Ectodermal cell (in vitro differentiated cells): ENCODE data around the gene FAM174C.

ENCODE experiments used
- H3K27ac ChIP-seq: 2 replicates; pipeline ENCODE4 v1.7.0; 2013; ENCODE audit warnings: mild to moderate bottlenecking, low read depth, low read length; ENCODE audit not compliant: insufficient read depth, poor library complexity, severe bottlenecking
- H3K27me3 ChIP-seq: 2 replicates; pipeline ENCODE4 v1.7.0; 2013; ENCODE audit warnings: mild to moderate bottlenecking, low read length; ENCODE audit not compliant: insufficient read depth, control insufficient read depth, poor library complexity, severe bottlenecking
- H3K36me3 ChIP-seq: one replicate; pipeline ENCODE4 v1.7.0; 2013; ENCODE audit warnings: low read length; ENCODE audit not compliant: control insufficient read depth, insufficient read depth
- H3K4me1 ChIP-seq: one replicate; pipeline ENCODE4 v1.7.0; 2013; ENCODE audit warnings: low read length; ENCODE audit not compliant: control insufficient read depth, insufficient read depth
- H3K4me3 ChIP-seq: 2 replicates; pipeline ENCODE4 v1.7.0; 2013; ENCODE audit warnings: low read depth, low read length, control low read depth; ENCODE audit not compliant: insufficient read depth
- H3K9me3 ChIP-seq: 2 replicates; pipeline ENCODE4 v1.7.0; 2013; ENCODE audit warnings: mild to moderate bottlenecking, low read length, moderate library complexity; ENCODE audit not compliant: control insufficient read depth
- WGBS, 2 experiments: methylation state at CpG; one replicate each; pipeline ENCODE4 v1.1.7; 2013; ENCODE audit warnings: missing lambda C conversion rate in 2 of 2; 5-methylcytosine and 5-hydroxymethylcytosine counted together

Gene FAM174C

GRCh38 chr19:1327125-1327524 is 51.8 kb downstream of the FAM174C start:
- H3K4me1 ChIP-seq, result peaks cover 18% of the 10 kb centered on the region
- H3K9me3 ChIP-seq, result no peaks in the 10 kb centered on the region
- H3K27ac ChIP-seq, result no peak overlapping the region
- H3K36me3 ChIP-seq, result no peaks in the 10 kb centered on the region
- 89 to 92% methylated on average over 14 of the region's 14 CpGs for WGBS, 2 experiments
- H3K27me3 ChIP-seq, result no peaks in the 10 kb centered on the region
- H3K4me3 ChIP-seq, result no peak overlapping the region
